ENCODE measurements around the gene OPN1MW3. TPM values are rescaled to one million over a fixed set of nuclear protein-coding genes. Genes with fewer than 3 reads are reported as not detected.

Gene OPN1MW3
- total RNA-seq, 1 experiment from 2014 or later, result not detected

DNA sequence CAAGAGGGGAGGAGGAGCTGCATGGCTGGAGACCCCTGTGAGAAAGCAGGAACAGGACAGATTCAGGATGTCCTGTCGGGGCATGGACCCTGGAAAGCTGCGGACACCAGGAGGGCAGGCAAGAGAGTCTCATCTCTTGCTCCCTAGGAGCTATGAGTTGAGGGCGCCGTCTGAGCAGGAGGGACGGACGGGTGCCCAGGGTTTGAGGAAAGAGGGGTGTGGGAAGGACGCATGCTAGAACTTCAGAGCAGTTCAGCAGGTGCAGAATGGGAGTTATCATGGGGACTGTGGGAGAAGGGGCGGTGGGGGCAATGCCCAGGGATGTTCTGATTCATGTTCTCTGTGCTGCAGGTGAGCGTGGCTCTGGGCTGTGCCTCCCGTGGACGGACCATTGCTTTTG, 63.0 kb downstream of the OPN1MW3 start:
- peaks cover 19% of the 10 kb centered on the region for H3K27me3 ChIP-seq (ENCODE audit: insufficient read depth, low read depth)
- H2AFZ ChIP-seq, result no peak overlapping the region
- H3K9me3 ChIP-seq (ENCODE audit: insufficient read depth, low read depth), result no peaks in the 10 kb centered on the region
- no peak overlapping the region for H3K4me3 ChIP-seq
- H3K4me2 ChIP-seq, result no peak overlapping the region
- no peak overlapping the region for H3K27ac ChIP-seq
- no peaks in the 10 kb centered on the region for H3K9me2 ChIP-seq (ENCODE audit: insufficient read depth)
- H4K20me1 ChIP-seq (ENCODE audit: insufficient read depth), result no peaks in the 10 kb centered on the region
- ChIA-PET CTCF (no interaction called here), POLR2A (ENCODE audit: unreplicated experiment) (no interaction called here)
- no peaks in the 10 kb centered on the region for H3K79me2 ChIP-seq (ENCODE audit: low read depth)
- no TSS peak for BruUV-seq (replicated peaks)
- H3K36me3 ChIP-seq (ENCODE audit: low read depth), result no peaks in the 10 kb centered on the region
- TF ChIP-seq EZH2 (IDR thresholded peaks at IDR 0.05; ENCODE audit: low read depth), result no peak
- TF ChIP-seq, protein P1, sequence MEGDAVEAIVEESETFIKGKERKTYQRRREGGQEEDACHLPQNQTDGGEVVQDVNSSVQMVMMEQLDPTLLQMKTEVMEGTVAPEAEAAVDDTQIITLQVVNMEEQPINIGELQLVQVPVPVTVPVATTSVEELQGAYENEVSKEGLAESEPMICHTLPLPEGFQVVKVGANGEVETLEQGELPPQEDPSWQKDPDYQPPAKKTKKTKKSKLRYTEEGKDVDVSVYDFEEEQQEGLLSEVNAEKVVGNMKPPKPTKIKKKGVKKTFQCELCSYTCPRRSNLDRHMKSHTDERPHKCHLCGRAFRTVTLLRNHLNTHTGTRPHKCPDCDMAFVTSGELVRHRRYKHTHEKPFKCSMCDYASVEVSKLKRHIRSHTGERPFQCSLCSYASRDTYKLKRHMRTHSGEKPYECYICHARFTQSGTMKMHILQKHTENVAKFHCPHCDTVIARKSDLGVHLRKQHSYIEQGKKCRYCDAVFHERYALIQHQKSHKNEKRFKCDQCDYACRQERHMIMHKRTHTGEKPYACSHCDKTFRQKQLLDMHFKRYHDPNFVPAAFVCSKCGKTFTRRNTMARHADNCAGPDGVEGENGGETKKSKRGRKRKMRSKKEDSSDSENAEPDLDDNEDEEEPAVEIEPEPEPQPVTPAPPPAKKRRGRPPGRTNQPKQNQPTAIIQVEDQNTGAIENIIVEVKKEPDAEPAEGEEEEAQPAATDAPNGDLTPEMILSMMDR (conservative IDR thresholded peaks at IDR 0.05), result no peak
- H3K4me1 ChIP-seq (replicated peaks; ENCODE audit: insufficient read depth), result no peaks in the 10 kb centered on the region
- intact Hi-C loops (cut with micrococcal nuclease; ENCODE audit: unreplicated experiment), result no loop called here
- no peak for DNase-seq
- H3F3A ChIP-seq (ENCODE audit: insufficient read depth, low read depth), result no peaks in the 10 kb centered on the region

Other genes with a start within 250 kb of the OPN1MW3 start
- gene IRAK1, start 237.7 kb upstream of the OPN1MW3 start, total RNA-seq (2021), result 317 and 364 TPM in 2 replicates
- gene MECP2, start 159.9 kb upstream of the OPN1MW3 start, total RNA-seq (2021), result 85.6 and 90.1 TPM in 2 replicates
- not detected in 2 replicates for gene OPN1LW, start 113.3 kb upstream of the OPN1MW3 start, total RNA-seq (2021)
- gene OPN1MW, start 75.0 kb upstream of the OPN1MW3 start, total RNA-seq (2021), result not detected in 2 replicates
- not detected in 2 replicates for gene OPN1MW2, start 37.8 kb upstream of the OPN1MW3 start, total RNA-seq (2021)
- not detected in 2 replicates for gene TEX28, start 37.5 kb downstream of the OPN1MW3 start, total RNA-seq (2021)
- gene TKTL1, start 38.2 kb downstream of the OPN1MW3 start, total RNA-seq (2021), result not detected in 2 replicates
- gene FLNA, start 117.1 kb downstream of the OPN1MW3 start, total RNA-seq (2021), result 1,841 and 2,308 TPM in 2 replicates
- 132 and 164 TPM in 2 replicates for gene EMD, start 121.7 kb downstream of the OPN1MW3 start, total RNA-seq (2021)
- 3,447 and 3,685 TPM in 2 replicates for gene RPL10, start 140.8 kb downstream of the OPN1MW3 start, total RNA-seq (2021)
- 25.9 and 28.3 TPM in 2 replicates for gene DNASE1L1, start 151.7 kb downstream of the OPN1MW3 start, total RNA-seq (2021)
- 95.8 and 134 TPM in 2 replicates for gene TAFAZZIN, start 154.0 kb downstream of the OPN1MW3 start, total RNA-seq (2021)
- 112 and 119 TPM in 2 replicates for gene ATP6AP1, start 171.1 kb downstream of the OPN1MW3 start, total RNA-seq (2021)
- 116 and 123 TPM in 2 replicates for gene GDI1, start 179.6 kb downstream of the OPN1MW3 start, total RNA-seq (2021)
- 82.1 and 89.4 TPM in 2 replicates for gene FAM50A, start 186.6 kb downstream of the OPN1MW3 start, total RNA-seq (2021)
- 109 and 124 TPM in 2 replicates for gene PLXNA3, start 200.7 kb downstream of the OPN1MW3 start, total RNA-seq (2021)
- 63.9 and 82.5 TPM in 2 replicates for gene LAGE3, start 221.7 kb downstream of the OPN1MW3 start, total RNA-seq (2021)
- 80.7 and 81.6 TPM in 2 replicates for gene UBL4A, start 229.0 kb downstream of the OPN1MW3 start, total RNA-seq (2021)
- 38.3 and 54.9 TPM in 2 replicates for gene SLC10A3, start 233.0 kb downstream of the OPN1MW3 start, total RNA-seq (2021)